Hindlimb muscle (tissue), 1 donor: ENCODE data around the gene MAPK8IP3. TPM values are rescaled to one million over a fixed set of nuclear protein-coding genes. Genes with fewer than 3 reads are reported as not detected.
"Not testable (repeated sequence)": the region's sequence is repeated elsewhere in the genome, so short reads cannot be mapped to it uniquely, and the experiment has no call there.

ENCODE experiments used
- DNase-seq: peaks from one replicate; pipeline ENCODE4 v3.0.0-alpha.2; 2013
- polyA plus RNA-seq: library from polyadenylated mRNA; unstranded; fragments of 120-200 nt; gene quantifications from one replicate; pipeline ENCODE4 v1.2.1, GENCODE V29; 2013; ENCODE audit not compliant: insufficient read length

Gene MAPK8IP3
- polyA plus RNA-seq, 1 donor: 55.3 TPM

DNA sequence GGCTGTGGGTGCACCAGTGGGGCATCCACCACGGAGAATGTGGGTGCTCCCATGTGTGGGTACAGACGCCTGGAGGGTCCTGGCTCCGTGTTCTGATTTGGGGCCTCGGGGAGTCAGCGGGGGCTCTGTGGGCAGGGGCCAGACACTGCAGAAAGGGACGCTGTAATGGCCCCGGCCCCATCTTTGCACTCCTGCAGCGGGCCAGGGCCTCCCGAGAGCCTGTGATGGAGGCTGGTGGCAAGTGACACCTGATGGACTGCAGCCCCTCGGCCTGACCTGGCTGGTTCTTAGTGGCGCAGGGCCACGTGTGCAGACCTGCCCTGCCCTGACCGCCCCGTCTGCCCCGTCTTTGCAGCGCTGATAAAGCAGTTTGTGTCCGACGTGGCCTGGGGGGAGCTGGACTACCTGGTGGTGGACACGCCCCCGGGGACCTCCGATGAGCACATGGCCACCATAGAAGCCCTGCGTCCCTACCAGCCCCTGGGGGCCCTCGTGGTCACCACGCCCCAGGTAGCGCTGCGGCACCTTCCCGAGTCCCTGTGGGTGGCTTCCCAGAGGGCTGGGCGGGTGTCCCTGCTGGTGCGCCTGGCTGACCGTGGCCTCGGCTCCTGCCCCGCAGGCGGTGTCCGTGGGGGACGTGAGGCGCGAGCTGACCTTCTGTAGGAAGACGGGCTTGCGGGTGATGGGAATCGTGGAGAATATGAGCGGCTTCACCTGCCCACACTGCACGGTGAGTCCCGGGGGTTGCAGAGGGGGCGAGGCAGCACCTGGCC is 81.5 kb downstream of the MAPK8IP3 start:
- no peak for DNase-seq

DNA sequence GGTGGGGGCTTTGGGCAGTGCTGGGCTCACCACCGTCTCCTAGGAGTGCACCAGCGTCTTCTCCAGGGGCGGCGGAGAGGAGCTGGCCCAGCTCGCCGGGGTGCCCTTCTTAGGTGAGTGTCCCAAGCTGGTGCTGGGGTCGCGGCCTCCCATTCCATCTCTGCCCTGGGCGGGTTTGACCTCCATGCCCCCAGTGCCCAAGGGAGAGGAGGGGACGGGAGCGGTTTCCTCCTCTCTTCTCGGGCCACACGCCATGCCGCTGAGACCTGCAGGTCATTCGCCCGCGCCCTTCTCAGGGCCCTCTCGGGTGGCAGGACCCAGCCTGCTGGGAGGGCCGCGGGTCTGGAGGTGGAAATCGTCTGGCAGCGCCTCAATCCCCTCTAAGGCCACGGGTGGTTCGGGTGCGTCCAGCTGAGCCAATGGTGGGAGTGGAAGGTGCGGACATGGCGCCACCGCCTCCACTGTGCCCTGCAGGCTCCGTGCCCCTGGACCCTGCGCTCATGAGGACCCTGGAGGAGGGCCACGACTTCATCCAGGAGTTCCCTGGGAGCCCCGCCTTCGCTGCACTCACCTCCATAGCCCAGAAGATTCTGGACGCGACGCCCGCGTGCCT is 82.2 kb downstream of the MAPK8IP3 start:
- DNase-seq: no peak

GRCh38 chr16:1788708-1789100 is 82.7 kb downstream of the MAPK8IP3 start:
- no peak for DNase-seq

GRCh38 chr16:1789643-1790045 is 83.6 kb downstream of the MAPK8IP3 start:
- DNase-seq: no peak

- DNase-seq: no peak
These were observed 84.2 kb downstream of the MAPK8IP3 start for GRCh38 chr16:1790261-1790610.

- DNase-seq: no peak
These were observed 84.7 kb downstream of the MAPK8IP3 start for GRCh38 chr16:1790611-1791255.

- no peak for DNase-seq
These were observed 85.4 kb downstream of the MAPK8IP3 start for GRCh38 chr16:1791256-1791942.

DNA sequence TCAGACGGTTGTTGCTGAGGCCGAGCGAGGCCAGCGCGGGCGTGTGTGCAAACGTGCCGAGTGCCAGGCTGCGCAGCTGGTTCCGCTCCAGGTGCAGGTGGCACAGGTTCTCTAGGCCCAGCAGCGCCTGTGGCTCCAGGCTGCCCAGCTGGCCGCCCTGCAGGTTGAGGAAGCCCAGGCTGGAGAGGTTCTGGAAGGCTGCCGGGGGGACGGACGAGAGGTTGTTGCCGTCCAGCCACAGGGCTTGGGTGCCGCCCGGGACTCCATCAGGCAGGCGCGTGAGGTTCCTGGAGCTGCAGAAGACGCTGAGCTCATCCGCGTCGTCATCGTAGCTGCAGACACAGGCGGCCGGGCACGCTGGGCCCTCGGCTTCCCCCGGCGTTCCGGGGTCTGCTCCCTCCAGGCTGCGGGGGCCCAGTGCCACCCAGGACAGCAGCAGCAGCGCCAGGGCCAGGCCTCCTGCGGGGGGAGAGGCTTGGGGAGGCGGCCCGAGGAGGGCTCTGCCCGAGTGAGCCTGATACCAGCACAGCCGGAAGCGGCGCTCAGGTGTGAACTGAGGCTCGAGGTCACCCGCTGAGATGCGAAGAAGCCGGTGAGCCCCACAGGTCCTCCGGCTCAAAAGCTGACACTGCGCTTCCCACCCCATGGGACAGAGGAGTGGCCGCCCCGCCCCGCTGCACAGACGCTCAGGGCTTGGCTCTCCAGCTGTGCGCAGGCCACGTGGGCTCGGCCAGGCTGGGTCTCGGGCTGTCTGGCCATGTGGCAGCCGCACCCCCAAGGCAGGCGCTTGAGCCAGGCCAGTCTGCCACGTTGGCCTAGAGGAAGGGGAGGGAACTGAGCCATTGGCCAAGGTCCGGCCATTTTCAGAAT is 86.2 kb downstream of the MAPK8IP3 start:
- DNase-seq: no peak

- DNase-seq: no peak
These were observed 87.0 kb downstream of the MAPK8IP3 start for GRCh38 chr16:1792836-1793577.

DNA sequence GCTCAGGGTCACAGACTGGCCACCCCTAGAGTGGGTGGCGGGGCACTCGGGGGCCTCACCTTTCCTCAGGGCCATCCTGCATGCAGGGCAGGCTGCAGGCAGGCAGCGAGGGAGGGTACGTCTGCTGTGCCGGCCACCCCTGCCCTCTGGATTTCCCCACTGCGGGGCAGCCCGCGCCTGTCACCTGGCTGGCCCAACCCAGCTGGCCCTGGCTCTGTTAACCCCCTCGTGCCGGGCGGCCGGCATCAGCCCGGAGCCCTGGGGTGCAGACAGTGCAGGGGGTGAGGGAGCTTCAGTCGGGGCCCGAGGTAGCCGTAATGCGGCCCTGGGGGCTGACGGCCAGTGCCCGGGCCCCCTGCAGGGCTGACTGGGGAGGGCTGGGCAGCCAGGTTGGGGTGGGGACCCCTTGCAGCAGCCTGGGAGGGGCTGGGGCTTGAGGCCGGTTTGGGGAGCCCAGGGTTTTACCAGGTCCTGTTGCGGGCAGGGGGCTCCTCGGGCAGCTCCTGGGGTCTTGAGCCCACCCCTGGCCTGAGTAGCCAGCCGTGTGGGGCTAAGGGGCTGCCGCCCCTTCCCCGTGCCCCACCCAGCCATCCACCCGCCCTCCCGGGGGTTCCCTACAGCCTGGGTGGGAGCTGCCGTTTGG is 87.7 kb downstream of the MAPK8IP3 start, which contains the start of gene IGFALS:
Gene IGFALS (minus strand): TSS at position 128 of the 643 bp plus-strand sequence. CDS start 53 bp downstream, at position 75.
- DNase-seq: no peak

DNA sequence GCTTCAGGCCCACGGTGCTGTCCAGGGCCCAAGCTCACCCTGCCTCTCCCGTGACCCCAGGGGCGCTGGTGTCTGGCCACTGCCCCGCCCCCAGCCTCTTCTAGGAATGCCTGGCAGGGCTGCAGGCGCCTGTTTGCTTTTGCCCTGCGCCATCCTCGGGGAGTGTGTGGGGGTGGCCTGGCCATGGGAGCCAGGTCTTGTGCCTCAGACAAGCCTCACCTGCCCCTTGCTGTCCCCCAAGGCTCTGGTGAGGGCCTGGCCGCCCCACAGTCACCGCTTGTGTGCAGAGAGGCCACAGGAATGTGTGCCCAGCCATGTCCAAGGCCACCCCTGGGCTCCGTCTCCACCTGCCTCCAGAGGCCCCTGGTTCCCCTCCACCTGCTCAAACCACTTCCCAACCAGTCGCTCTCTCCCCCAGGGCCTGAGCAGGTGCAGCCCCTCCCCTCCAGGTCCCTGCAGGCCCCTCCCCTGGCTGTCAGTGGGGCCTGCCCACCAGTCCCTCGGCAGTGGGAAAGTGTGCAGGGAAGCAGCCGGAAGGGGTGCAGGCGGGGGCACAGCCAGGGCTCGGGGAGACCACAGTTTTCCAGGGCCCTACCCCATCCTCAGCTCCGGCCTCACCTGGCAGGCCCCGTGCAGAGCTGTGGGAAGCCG is 88.4 kb downstream of the MAPK8IP3 start:
- no peak for DNase-seq

DNA sequence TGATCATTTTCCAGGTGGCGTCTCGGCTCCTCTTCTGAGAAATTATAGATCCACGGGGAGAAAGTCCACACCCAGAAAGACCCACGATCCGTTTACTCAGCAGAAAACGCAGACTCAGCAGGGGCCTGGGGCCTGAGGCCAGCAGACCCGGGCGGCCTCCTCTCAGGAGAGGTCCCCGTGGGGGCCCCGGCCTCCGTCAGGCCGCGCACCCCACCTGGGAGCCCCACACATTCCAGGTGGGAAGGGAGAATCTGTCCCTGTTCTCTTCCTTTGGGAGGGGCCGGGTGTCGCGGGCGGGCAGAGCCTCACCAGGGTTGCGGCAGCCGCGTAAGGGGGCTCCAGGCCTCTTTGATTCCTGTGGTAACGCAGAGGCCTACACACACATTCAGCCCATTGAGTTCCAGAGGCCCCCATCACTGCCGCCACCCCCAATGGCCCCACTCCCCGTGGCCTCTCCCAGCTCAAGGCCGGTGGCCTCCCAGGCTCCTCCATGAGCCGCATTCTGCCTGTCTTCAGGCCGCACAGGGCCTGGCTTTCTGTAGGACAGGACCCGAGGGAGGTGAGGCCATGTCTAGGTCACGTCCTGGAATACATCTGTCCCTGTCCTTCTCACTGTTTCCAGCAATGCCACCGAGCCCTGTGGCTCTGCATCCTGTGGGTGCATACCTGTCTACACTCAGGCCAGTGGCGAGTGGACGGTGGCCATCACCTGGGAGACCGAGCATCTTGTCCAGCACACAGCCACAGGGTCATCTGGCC is 89.1 kb downstream of the MAPK8IP3 start:
- no peak for DNase-seq

DNA sequence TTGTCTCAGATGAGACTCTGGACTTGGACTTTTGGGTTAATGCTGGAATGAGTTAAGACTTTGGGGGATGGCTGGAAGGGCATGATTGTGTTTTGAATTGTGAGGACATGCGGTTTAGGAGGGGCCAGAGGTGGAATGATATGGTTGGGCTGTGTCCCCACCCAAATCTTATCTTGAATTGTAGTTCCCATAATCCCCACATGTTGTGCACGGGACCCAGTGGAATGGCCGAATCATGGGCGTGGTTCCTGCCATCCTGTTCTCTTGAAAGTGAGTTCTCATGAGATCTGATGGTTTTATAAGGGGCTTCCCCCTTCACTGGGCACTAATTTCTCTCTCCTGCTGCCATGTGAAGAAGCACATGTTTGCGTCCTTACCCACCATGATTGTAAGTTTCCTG is 93.3 kb downstream of the MAPK8IP3 start:
- DNase-seq: not testable (repeated sequence)

GRCh38 chr16:1800701-1801100 is 94.7 kb downstream of the MAPK8IP3 start:
- DNase-seq: no peak

DNA sequence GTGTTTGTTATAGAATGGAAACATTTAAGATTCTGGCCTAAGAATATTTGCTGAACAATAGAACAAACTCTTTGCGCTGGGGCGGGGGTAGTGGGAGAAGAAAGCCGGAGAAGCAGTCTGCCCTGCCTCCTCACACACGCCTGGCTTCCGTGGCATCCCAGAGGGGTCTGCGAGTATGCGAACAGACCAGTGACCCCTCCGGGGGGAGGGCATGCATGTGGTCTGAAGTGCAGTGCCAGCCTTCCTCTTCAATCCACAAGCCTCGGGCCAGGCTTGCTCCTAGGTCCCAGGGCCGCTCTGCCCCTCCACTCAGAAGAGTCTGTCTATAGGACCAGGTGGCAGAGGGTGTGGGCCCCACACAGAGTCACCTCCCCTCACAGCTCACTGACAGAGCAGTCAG is 101.6 kb downstream of the MAPK8IP3 start:
- DNase-seq: no peak

DNA sequence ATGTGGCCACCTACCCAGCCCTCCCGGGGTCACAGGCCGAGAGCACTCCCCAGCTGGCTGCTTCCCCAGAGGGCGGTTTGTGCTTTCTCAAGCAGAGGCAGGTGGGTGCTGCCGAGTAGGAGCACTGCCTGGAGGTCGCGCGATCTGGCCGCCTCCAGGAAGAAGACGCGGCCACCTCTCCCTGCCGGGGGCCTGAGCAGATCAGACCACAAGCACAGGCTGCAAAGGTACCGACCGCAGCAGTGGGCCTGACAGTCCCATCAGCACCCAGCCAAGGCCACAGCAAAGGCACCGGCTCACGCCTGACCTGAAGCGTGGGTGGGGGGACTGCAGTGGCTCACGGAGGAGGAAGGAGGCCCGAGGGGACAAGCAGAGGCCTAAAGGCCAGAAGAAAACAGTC is 102.7 kb downstream of the MAPK8IP3 start:
- no peak for DNase-seq

DNA sequence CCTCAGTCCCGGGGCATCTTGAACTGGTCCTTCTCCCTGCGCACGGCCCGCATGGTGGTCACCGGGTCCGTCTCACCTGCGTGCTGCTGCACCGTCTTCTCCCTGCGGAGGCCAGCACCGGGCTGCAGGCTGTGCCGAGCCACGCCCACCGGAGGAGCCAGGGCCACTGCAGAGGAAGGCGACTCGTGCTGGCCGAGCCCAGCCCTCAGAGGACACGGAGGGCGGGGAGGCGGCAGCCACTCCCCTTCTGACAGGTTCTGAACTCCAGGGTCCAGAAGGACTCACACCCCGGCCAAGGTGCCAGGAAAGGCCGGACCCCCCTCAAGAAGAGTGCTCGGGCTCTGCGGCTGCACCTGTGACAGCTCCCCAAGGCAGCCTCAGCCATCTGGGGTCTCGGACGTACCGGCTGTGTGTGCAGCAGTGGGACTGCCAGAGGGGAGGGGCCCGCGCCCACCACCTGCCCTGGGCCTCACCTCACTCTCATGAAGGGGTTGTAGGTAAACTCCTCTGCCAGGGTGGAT is 103.3 kb downstream of the MAPK8IP3 start:
- DNase-seq: no peak

DNA sequence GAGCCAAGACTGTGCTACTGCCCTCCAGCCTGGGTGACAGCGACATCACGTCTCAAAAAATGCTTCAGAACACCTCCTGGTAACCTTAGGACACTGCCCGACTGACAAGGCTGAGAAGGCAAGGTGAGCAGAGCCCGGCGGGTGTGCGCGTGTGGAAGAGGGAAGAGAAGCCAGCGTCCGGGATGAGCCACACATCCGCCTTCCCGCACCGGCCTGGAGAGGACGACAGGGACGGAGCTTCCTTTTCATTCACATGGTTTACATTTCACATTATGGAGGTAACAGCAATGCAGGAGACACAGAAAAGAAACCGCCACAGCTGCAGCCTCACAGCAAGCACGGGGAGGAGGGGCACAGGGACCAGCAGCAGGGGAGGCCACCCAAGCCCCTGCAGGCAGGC is 104.1 kb downstream of the MAPK8IP3 start:
- no peak for DNase-seq

- DNase-seq: no peak
These were observed 104.5 kb downstream of the MAPK8IP3 start for GRCh38 chr16:1810536-1810935.
